Stimulated activated CD8-positive, alpha-beta memory T cell treated with anti-CD3 and anti-CD28 coated beads, Interleukin-12 subunit alpha, Interleukin-12 subunit beta, amount 100 ng/mL, for 24 hours (primary cell): ENCODE measurements around the gene USP33.
"Not testable (repeated sequence)": the region's sequence is repeated elsewhere in the genome, so short reads cannot be mapped to it uniquely, and the experiment has no call there.

ENCODE experiments used
- DNase-seq: peaks from one replicate; pipeline ENCODE4 v3.0.0-alpha.2; 2020; ENCODE audit errors: extremely low read depth

The USP33 gene

GRCh38 chr1:77739235-77739634 lies 20.4 kb downstream of the USP33 start:
- no peak for DNase-seq

- DNase-seq, result no peak
Observed at GRCh38 chr1:77732090-77732489, 27.6 kb downstream of the USP33 start.

DNA sequence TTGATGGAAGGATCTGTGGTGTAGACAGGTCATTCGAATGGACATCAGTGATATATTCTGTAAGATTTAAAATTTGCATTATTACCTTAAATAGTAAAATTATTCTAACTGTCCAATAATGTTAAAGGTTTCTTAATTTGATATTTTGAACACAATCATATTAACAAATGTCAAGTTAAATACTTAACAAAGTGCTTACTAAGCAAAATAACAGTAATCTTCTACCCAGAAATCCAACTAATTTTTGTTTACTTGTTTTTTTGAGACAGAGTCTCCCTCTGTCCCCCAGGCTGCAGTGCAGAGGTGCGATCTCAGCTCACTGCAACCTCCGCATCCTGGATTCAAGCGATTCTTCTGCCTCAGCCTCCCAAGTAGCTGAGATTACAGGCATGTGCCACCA lies 33.9 kb downstream of the USP33 start:
- DNase-seq, result no peak

GRCh38 chr1:77718181-77718580 lies 41.5 kb downstream of the USP33 start:
- DNase-seq, result no peak

DNA sequence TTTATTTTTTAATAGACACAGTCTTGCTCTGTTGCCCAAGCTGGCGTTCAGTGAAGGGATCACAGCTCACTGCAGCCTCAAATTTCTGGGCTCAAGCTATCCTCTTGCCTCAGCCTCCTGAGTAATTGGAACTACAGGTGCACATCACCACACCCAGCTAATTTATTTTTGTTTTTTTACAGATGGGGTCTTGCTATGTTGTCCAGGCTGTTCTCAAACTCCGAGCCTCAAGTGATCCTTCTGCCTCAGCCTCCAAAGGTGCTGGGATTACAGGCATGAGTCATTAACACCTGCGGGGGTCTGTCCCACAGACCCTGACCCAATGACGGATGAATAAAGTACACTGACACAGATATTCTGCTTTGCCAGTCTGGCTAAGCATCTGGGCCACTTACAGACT lies 43.6 kb downstream of the USP33 start:
- DNase-seq, result no peak

DNA sequence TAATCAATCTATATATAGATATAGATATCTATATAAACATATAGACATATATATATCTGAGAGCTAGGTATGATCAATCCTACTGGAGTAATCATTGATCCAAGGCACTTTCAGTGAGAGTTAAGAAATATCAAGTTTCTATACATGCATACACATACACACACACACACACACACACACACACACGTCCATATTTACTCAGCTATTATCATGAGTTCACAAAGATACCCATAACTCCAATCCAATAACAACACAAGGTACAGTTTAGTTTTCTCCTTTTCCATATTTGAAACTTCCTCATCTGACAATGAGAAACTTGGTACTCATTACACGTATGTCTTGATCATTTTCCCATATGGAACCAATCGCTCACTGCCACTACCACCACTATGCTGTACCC lies 49.9 kb downstream of the USP33 start:
- no peak for DNase-seq

DNA sequence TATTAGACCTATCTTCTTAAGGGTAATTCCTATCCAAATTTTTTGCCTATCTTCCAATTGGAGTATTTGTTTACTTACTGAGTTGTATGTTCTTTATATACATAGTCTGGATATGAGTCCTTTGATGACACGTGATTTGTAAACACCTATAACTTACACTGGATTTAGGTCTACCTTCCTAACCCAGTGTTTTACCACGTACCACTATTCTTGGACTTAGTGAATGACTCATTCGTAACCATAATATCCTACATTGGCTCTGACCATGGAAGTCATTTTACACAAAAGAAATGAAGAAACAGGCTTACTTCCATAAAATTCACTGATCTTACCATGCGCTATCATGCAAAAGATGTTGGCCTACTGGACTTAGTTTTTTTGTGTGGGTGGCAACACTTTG lies 53.3 kb downstream of the USP33 start:
- no peak for DNase-seq

- no peak for DNase-seq
Observed at GRCh38 chr1:77704736-77705135, 54.9 kb downstream of the USP33 start.

DNA sequence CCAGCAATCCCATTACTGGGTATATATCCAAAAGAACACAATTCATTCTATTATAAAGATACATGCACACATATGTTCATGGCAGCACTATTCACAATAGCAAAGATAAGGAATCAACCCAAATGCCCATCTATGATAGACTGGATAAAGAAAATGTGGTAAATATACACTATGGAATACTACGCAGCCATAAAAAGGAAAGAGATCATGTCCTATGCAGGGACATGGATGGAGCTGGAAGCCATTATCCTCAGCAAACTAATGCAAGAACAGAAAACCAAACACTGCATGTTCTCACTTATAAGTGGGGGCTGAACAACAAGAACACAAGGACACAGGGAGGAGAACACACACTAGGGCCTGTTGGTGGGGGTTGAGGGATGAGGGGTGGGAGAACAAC lies 60.0 kb downstream of the USP33 start:
- DNase-seq, result not testable (repeated sequence)

- DNase-seq, result no peak
Observed at GRCh38 chr1:77697441-77697840, 62.2 kb downstream of the USP33 start.

DNA sequence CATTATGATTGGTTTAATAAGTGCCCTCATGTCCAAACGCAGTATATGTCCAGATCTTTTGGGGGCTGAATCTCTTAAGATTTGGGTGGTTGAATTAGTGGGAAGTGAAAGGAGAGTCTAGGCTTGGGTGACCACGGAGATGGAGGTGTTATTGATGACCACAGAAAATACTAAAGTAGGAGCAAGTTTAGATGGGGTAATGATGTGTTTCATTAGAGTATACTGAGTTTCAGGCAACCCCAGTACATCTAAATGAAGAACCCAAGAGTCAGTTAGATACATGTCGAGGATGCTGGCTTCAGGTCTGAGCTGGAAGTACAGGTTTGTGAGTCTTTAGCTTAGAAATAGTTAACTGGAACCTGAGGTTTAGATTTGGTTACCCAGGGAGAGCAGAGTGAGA lies 70.7 kb downstream of the USP33 start:
- DNase-seq, result no peak

DNA sequence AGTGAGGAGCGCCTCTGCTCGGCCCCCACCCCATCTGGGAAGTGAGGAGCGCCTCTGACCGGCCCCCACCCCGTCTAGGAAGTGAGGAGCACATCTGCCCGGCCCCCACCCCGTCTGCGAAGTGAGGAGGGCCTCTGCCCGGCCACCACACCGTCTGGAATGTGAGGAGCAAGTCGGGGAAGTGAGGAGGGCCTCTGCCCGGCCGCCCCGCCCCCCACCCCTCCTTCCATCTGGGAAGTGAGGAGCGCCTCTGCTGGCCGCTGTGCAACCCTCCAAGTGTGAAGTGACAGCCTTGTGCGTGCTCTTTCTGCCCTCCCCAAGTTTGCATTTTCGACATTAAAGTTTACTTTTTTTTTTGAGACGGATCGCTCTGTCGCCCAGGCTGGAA lies 72.1 kb downstream of the USP33 start:
- no peak for DNase-seq

- DNase-seq, result no peak
Observed at GRCh38 chr1:77686796-77687518, 72.7 kb downstream of the USP33 start.

DNA sequence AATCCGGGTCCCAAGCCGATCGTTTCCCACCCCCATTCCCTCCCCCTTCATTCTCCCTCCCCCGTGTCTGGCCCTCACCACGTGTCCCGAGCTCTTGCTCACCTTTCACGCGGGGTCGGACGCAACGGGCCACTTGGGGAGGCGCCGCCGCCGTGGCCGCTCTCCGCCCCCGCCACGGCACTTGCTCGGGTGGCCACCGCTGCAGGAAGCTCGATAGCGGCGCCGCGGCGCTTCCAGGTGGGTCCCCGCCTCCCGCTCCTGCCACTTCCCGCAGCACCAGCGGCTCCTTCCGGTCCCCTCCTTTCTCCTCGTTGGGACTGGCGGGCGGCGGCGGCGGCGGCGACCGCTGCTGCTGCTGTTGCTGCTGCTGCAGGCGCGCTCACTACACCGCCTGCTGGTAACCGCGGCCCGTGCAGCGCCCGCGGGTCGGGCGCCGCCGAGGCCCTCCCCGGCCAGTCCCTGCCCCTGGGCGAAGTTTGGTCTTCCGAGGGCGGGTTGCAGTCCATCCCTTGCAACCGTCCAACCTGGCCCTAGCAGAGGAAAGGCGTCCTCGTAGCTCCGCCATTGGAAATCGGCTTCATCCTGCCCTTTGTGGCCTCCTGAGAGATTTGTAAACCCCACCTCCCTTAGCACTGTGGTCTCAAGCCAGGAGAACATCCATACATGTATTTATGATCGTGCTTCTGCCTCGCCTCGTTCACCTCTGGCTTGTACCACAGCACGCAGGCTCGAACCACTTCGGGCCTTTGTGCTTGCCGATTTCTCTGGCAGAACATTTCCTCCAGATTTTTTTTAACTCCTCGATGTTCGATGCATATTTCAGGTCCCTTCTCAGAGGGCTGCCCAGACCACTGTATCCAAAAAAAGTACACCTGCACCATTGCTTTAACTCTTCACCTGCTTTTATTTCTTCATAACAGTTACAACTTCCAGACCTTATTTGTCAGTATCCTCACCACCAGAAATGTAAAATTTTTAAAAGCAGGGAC lies 76.2 kb downstream of the USP33 start:
- peak; percentile 83 for DNase-seq

DNA sequence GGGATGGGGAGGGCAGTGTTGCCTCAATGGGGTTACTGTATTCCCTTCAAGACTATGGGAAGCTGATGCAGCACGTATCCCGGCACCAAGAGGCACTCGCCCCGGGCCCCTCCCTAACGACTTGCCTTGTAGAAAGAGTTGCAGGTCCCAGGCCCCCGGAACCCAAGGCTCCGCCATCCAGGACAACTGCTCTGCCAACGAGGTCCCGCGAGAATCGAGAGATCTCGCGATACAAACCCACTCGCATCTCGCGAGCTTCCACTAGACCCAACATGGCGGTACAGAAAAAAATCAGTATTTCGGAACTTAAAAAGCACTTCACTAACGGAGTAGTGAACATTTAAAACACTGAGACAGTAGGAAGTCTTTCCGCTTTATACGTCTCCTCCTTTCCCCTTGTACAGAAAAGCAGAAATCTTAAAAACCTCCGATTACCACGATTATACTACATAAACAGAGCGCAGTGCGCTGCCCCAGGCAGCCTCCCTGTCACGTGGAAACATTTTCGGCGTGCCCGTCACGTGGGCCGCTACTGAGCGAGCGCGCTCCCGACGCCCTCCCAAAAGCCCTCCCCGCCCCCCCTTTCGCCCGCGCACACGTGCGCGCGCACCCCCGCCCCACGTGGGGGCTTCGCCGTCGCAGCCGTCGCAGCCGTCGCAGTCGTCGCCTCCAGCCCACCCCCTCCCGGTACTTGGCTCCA lies 77.0 kb downstream of the USP33 start, which contains the start of gene ZZZ3:
ZZZ3 (minus strand) TSS at position 199 of the 700 bp plus-strand sequence. CDS start 49,304 bp downstream, outside the sequence.
- peak; percentile 61 for DNase-seq

DNA sequence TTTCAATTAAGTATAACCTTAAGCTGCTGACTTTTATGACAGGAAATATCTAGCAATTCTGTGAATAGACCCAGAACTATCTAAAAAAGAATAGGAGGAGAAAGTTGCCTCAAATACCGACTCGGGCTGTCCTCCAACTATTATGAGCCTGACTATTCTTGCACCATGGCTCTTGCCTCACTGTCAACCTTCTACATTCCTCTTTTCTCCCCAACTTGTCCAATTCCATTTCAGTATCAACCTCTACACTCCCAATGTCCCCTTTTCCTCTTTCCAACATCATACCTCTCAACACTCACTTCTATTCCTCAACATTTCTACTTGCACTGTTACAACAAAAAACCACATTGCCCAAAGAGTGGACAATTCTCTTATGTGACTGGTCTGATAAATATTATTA lies 79.5 kb downstream of the USP33 start:
- DNase-seq, result no peak

DNA sequence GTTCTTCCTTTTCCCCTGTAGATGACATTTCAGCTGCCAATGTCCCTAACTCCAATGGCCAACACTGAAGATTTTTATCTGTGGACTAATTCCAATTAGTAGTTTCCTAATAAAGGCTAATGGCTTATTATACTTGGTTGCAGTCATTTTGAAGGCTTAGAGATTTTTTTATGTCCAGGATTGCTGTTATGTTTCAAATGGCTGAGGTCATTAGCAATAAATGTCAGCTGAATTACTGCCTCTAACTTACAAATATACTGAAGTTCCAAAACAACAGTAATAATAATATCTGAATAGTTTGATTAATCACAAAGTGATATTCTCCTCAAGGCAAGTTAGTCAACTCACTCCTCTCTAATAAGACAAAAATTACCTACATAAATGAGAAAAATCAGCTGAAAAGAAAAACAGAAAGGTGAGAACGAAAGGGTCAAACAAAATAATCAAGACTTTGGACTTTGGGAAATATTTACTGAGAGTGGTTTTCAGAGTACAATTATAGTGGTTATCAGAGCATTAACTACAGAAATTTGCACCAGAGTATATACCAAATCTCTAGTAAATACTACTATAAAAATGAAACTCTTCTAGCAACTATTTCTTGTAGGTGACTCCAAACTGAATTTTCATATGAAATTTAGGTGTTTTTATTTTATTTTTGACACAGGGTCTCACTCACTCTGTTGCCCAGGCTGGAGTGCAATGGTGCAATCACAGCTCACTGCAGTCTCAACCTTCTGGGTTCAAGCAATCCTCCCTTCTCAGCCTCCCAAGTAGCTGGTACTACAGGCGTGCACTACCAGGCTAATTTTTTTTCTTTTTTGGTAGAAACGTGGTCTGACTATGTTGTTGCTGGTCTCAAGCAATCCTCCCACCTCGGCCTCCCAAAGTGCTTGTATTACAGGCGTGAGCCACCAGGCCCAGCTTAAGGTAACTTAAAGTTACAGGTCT lies 80.7 kb downstream of the USP33 start:
- no peak for DNase-seq

DNA sequence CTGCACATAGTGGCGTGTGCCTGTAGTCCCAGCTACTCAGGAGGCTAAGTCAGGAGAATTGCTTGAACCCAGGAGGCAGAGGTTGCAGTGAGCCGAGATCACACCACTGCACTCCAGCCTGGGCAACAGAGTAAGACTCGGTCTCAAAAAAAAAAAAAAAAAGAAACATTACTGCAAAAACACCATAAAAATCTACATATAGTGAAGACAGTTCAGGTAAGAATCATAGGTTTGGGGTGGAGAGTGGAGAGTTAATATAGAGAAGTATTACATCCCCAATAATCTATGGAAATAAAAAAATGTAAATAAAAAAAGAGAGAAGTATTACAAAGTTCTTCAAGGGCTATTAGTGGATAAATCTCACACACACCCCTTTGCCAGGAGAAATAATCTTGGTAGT lies 84.8 kb downstream of the USP33 start:
- DNase-seq, result not testable (repeated sequence)

- DNase-seq, result no peak
Observed at GRCh38 chr1:77673716-77674355, 85.8 kb downstream of the USP33 start.

DNA sequence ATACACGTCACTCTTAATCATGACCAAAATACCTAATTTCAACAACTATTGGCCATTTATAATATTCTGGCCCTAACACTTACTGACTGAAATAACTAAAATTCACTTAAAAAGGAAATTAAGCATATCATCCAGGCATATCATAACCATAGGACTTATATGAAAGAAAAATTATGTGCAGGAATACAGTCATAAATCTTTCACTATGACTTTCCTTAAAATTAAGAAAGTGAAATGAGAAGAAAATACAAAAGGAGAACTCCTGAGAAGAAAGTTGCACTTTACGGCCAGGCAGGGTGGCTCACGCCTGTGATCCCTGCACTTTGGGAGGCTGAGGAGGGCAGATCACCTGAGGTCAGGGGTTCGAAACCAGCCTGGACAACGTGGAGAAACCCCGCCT lies 86.6 kb downstream of the USP33 start:
- DNase-seq, result no peak

DNA sequence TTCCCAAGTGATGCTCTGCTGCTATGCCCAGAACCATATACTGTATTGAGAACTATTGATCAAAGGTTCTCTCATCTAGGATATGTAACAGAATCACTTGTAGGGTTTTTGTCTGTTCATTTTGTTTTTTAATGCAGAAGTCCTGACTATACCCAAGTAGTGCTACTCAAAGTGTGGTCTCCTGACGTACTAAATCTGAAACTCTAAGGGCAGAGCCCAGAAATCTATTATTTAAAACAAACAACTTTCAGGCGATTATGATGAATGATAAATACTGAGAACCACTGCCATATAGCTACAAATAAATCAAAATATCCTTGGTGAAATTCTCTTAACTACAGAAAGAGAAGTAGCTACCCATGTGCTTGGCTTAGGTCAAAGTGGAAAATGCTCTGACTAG lies 87.3 kb downstream of the USP33 start:
- DNase-seq, result no peak
